ENCODE results near the gene ABCC1. TPM values are rescaled to one million over a fixed set of nuclear protein-coding genes. Genes with fewer than 3 reads are reported as not detected.
"Not testable (repeated sequence)": the region's sequence is repeated elsewhere in the genome, so short reads cannot be mapped to it uniquely, and the experiment has no call there.

The ABCC1 gene
- total RNA-seq (2014; rRNA removed; shearing (Covaris generic)): 10.0 and 10.1 TPM in 2 replicates

- H3K4me3 ChIP-seq: peak within 1 kb of the TSS; percentile 73
- peaks cover 10% of the 10 kb centered on the region for H3K4me1 ChIP-seq
- H3K27ac ChIP-seq: peak within 1 kb of the TSS; percentile 52
- DNase-seq: peak; percentile 15 to 48
- H3K36me3 ChIP-seq: no peaks in the 10 kb centered on the region
- H3K9me3 ChIP-seq (replicated peaks): no peaks in the 10 kb centered on the region
- H3K27me3 ChIP-seq: no peaks in the 10 kb centered on the region
Measured at GRCh38 chr16:15949210-15950160, at the start of gene ABCC1. TSS of gene ABCC1 (plus strand) at chr16:15949616. CDS start at chr16:15949752, 136 bp downstream.

DNA sequence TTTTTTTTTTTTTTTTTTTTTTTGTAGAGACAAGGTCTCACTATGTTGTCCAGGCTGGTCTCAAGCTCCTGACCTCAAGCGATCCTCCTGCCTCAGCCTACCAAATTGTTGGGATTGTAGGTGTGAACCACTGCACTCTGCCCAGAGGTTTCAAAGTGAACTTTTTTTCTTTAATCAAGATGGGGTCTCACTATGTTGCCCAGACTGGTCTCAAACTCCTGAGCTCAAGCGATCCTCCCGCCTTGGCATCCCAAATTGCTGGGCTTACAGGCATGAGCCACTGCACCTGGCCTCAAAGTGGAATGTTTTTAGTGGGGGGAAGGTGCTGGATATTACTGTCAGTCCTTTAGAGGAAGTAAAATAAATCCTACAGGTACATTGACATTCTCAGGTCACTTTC, 49.1 kb upstream of the ABCC1 start:
- H3K27me3 ChIP-seq: no peaks in the 10 kb centered on the region
- DNase-seq: no peak
- H3K9me3 ChIP-seq (replicated peaks): no peaks in the 10 kb centered on the region
- H3K36me3 ChIP-seq: no peaks in the 10 kb centered on the region
- H3K4me3 ChIP-seq: no peak overlapping the region
- H3K27ac ChIP-seq: no peak overlapping the region
- no peaks in the 10 kb centered on the region for H3K4me1 ChIP-seq

GRCh38 chr16:15900901-15901500, 48.4 kb upstream of the ABCC1 start:
- Histone ChIP-seq H3K27ac (no peak overlapping the region), H3K4me1 (no peaks in the 10 kb centered on the region), H3K9me3 (replicated peaks) (no peaks in the 10 kb centered on the region), H3K4me3 (no peak overlapping the region), H3K36me3 (no peaks in the 10 kb centered on the region), H3K27me3 (no peaks in the 10 kb centered on the region)
- no peak for DNase-seq

- Histone ChIP-seq H3K27me3 (no peaks in the 10 kb centered on the region), H3K9me3 (replicated peaks) (no peaks in the 10 kb centered on the region), H3K4me1 (no peaks in the 10 kb centered on the region), H3K36me3 (no peaks in the 10 kb centered on the region), H3K4me3 (no peak overlapping the region), H3K27ac (no peak overlapping the region)
- DNase-seq: no peak
Measured at GRCh38 chr16:15903960-15904359, 45.5 kb upstream of the ABCC1 start.

DNA sequence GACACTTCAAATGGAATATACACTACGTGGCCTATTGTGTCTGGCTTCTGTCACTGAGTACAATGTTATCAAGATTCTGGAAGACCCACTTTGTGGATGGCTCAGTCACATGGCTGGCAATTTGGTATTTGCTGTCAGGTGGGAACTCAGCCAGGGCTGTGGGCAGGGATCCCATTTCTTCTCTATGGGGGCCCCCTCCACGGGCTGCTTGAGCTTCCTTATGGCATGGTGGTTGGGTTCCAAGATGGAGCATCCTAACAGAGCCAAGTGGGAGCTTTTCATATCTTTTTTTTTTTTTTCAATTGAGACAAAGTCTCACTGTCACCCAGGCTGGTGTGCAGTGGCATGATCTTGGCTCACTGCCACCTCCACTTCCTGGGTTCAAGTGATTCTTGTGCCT, 43.0 kb upstream of the ABCC1 start:
- H3K27ac ChIP-seq: no peak overlapping the region

GRCh38 chr16:15907863-15908478, 41.4 kb upstream of the ABCC1 start:
- Histone ChIP-seq H3K9me3 (replicated peaks) (no peaks in the 10 kb centered on the region), H3K36me3 (no peaks in the 10 kb centered on the region), H3K4me1 (no peaks in the 10 kb centered on the region), H3K4me3 (no peak overlapping the region), H3K27ac (no peak overlapping the region), H3K27me3 (no peaks in the 10 kb centered on the region)
- peak; percentile 41 to 61 for DNase-seq

More for the DNA sequence above, 43.0 kb upstream of the ABCC1 start:
- Histone ChIP-seq H3K36me3 (no peaks in the 10 kb centered on the region), H3K4me3 (no peak overlapping the region), H3K9me3 (replicated peaks) (no peaks in the 10 kb centered on the region), H3K27me3 (no peaks in the 10 kb centered on the region), H3K4me1 (no peaks in the 10 kb centered on the region)
- no peak for DNase-seq

DNA sequence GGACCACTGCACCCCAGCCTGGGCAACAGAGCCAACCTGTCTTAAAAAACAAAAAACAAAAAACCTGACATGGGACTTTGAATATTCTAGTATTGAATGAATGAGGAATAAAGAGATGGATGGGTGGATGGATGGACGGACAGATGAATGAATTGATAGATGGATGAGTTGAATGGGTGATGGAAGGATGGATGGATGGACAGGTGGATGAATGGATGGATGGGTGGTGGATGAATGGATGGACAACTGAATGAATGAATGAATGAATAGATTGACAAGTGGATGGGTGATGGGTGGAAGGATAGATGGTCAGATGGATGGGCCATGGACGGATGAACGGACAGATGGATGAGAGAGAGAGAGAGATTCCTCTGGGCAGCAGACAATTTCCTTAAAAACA, 38.2 kb upstream of the ABCC1 start:
- Histone ChIP-seq H3K36me3 (no peaks in the 10 kb centered on the region), H3K27me3 (no peaks in the 10 kb centered on the region), H3K9me3 (replicated peaks) (no peaks in the 10 kb centered on the region), H3K4me1 (no peaks in the 10 kb centered on the region), H3K27ac (no peak overlapping the region), H3K4me3 (no peak overlapping the region)
- no peak for DNase-seq

GRCh38 chr16:15913046-15913698, 36.2 kb upstream of the ABCC1 start:
- H3K27me3 ChIP-seq: no peaks in the 10 kb centered on the region
- no peak for DNase-seq
- no peaks in the 10 kb centered on the region for H3K9me3 ChIP-seq (replicated peaks)
- no peak overlapping the region for H3K27ac ChIP-seq
- H3K4me3 ChIP-seq: no peak overlapping the region
- H3K4me1 ChIP-seq: no peaks in the 10 kb centered on the region
- H3K36me3 ChIP-seq: no peaks in the 10 kb centered on the region

DNA sequence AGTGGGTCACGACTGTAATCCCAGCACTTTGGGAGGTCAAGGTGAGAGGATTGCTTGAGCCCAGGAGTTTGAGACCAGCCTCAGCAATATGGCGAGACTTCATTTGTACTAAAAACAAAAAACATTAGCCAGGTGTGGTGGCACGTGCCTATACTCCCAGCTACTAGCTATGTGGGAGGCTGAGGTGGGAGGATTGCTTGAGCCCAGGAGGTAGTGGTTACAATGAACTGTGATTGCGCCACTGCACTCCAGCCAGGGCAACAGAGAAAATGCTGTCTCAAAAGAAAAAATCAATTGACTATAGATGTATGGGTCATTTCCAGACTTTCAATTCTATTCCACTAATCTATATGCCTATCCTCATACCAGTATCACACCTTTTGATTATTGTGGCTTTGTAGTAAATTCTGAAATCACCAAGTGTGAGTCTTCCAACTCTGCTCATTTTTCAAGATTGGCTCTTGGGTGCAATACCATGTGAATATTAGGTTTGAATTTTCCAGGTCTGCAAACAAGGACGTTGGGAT, 33.8 kb upstream of the ABCC1 start:
- no peaks in the 10 kb centered on the region for H3K27me3 ChIP-seq
- H3K36me3 ChIP-seq: no peaks in the 10 kb centered on the region
- no peak for DNase-seq
- H3K4me1 ChIP-seq: no peaks in the 10 kb centered on the region
- no peaks in the 10 kb centered on the region for H3K9me3 ChIP-seq (replicated peaks)
- no peak overlapping the region for H3K27ac ChIP-seq
- no peak overlapping the region for H3K4me3 ChIP-seq

DNA sequence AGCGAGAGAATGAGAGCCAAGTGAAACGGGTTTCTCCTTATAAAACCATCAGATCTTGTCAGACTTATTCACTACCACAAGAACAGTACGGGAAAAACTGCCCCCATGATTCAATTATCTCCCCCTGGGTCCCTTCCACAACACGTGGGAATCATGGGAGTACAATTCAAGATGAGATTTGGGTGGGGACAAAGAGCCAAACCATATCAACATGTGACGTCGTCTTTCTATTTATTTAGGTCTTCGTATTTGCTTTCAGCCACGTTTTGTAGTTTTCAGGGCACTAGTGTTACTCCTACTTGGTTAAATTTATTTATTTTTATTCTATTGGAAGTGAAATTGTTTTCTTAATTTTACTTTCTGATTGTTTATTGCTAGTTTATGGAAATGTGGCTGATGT, 33.1 kb upstream of the ABCC1 start:
- no peaks in the 10 kb centered on the region for H3K9me3 ChIP-seq (replicated peaks)
- DNase-seq: no peak

GRCh38 chr16:15918314-15918713, 31.1 kb upstream of the ABCC1 start:
- not testable (repeated sequence) for H3K36me3 ChIP-seq; H3K4me3 ChIP-seq; H3K27me3 ChIP-seq; H3K9me3 ChIP-seq (replicated peaks); H3K4me1 ChIP-seq; H3K27ac ChIP-seq; DNase-seq

More for the DNA sequence above, 33.1 kb upstream of the ABCC1 start:
- Histone ChIP-seq H3K27ac (no peak overlapping the region), H3K4me1 (no peaks in the 10 kb centered on the region), H3K36me3 (no peaks in the 10 kb centered on the region), H3K27me3 (no peaks in the 10 kb centered on the region), H3K4me3 (no peak overlapping the region)

DNA sequence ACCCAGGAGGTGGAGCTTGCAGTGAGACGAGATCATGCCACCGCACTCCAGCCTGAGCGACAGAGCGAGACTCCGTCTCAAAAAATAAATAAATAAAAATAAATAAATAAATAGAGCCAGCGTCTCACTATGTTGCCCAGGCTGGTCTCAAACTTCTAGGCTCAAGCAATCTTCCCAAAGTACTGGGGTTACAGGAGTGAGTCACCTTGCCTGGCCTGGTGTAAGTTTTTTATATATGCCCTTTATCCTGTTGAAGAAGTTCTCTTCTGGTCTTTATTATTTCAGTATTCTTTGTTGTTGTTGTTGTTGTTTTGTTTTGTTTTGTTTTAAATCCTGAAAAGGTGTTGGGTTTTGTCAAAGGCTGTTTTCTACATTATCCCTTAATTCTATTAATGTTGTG, 30.1 kb upstream of the ABCC1 start:
- no peaks in the 10 kb centered on the region for H3K4me1 ChIP-seq
- no peaks in the 10 kb centered on the region for H3K27me3 ChIP-seq
- no peaks in the 10 kb centered on the region for H3K9me3 ChIP-seq (replicated peaks)
- H3K27ac ChIP-seq: no peak overlapping the region
- no peak overlapping the region for H3K4me3 ChIP-seq
- H3K36me3 ChIP-seq: no peaks in the 10 kb centered on the region
- no peak for DNase-seq

- no peak overlapping the region for H3K4me3 ChIP-seq
- no peaks in the 10 kb centered on the region for H3K9me3 ChIP-seq (replicated peaks)
- H3K36me3 ChIP-seq: no peaks in the 10 kb centered on the region
- H3K27ac ChIP-seq: no peak overlapping the region
- no peaks in the 10 kb centered on the region for H3K4me1 ChIP-seq
- no peak for DNase-seq
- no peaks in the 10 kb centered on the region for H3K27me3 ChIP-seq
Measured at GRCh38 chr16:15924996-15925395, 24.4 kb upstream of the ABCC1 start.

GRCh38 chr16:15925631-15926030, 23.8 kb upstream of the ABCC1 start:
- Histone ChIP-seq H3K27me3 (no peaks in the 10 kb centered on the region), H3K27ac (no peak overlapping the region), H3K36me3 (no peaks in the 10 kb centered on the region), H3K4me3 (no peak overlapping the region), H3K9me3 (replicated peaks) (no peaks in the 10 kb centered on the region), H3K4me1 (no peaks in the 10 kb centered on the region)
- DNase-seq: no peak
